ENCODE results near the gene NLRC3.

- TF ChIP-seq ZNF565 (CRISPR knock-in tag; conservative IDR thresholded peaks at IDR 0.05; ENCODE audit: low read depth) (no peak), ZFP30 (CRISPR knock-in tag; IDR thresholded peaks at IDR 0.05) (no peak), SNAI2 (CRISPR knock-in tag; IDR thresholded peaks at IDR 0.05) (no peak), GLIS3 (CRISPR knock-in tag; IDR thresholded peaks at IDR 0.05) (no peak), PPARA (CRISPR knock-in tag; IDR thresholded peaks at IDR 0.05; ENCODE audit: borderline replicate concordance) (no peak), OSR1 (CRISPR knock-in tag; IDR thresholded peaks at IDR 0.05) (no peak), TOX (CRISPR knock-in tag; IDR thresholded peaks at IDR 0.05; ENCODE audit: borderline replicate concordance) (no peak), ESRRG (CRISPR knock-in tag; IDR thresholded peaks at IDR 0.05) (no peak), RARB (CRISPR knock-in tag; IDR thresholded peaks at IDR 0.05) (no peak), ZC3H10 (CRISPR knock-in tag; IDR thresholded peaks at IDR 0.05) (no peak), CSDC2 (CRISPR knock-in tag; IDR thresholded peaks at IDR 0.05) (no peak), BACH2 (CRISPR knock-in tag; IDR thresholded peaks at IDR 0.05; ENCODE audit: borderline replicate concordance) (no peak), ARNTL (CRISPR knock-in tag; IDR thresholded peaks at IDR 0.05; ENCODE audit: borderline replicate concordance, low read depth) (no peak)
- TF ChIP-seq, protein P1, sequence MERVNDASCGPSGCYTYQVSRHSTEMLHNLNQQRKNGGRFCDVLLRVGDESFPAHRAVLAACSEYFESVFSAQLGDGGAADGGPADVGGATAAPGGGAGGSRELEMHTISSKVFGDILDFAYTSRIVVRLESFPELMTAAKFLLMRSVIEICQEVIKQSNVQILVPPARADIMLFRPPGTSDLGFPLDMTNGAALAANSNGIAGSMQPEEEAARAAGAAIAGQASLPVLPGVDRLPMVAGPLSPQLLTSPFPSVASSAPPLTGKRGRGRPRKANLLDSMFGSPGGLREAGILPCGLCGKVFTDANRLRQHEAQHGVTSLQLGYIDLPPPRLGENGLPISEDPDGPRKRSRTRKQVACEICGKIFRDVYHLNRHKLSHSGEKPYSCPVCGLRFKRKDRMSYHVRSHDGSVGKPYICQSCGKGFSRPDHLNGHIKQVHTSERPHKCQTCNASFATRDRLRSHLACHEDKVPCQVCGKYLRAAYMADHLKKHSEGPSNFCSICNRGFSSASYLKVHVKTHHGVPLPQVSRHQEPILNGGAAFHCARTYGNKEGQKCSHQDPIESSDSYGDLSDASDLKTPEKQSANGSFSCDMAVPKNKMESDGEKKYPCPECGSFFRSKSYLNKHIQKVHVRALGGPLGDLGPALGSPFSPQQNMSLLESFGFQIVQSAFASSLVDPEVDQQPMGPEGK (CRISPR knock-in tag; IDR thresholded peaks at IDR 0.05; ENCODE audit: borderline replicate concordance): no peak
Measured at GRCh38 chr16:3587547-3588110, 10.4 kb upstream of the NLRC3 start.
